ENCODE results near the gene TACC3.
"Not testable (repeated sequence)": the region's sequence is repeated elsewhere in the genome, so short reads cannot be mapped to it uniquely, and the experiment has no call there.

Gene TACC3

GRCh38 chr4:1721003-1721665 is at the start of gene TACC3, which contains the start of gene TMEM129:
TSS of gene TACC3 (plus strand) at chr4:1721521. CDS start at chr4:1723422, 1,901 bp downstream.
TSS of gene TMEM129 (minus strand) at chr4:1721323. CDS start at chr4:1720837, 486 bp downstream.
- DNase-seq = peak; percentile 79 to 91

GRCh38 chr4:1673671-1674070 is 47.6 kb upstream of the TACC3 start:
- DNase-seq = no peak

- no peak for DNase-seq
These were observed 46.6 kb upstream of the TACC3 start for GRCh38 chr4:1674682-1675081.

- DNase-seq = no peak
These were observed 46.1 kb upstream of the TACC3 start for GRCh38 chr4:1675136-1675801.

GRCh38 chr4:1675802-1676137 is 45.6 kb upstream of the TACC3 start:
- no peak for DNase-seq

- no peak for DNase-seq
These were observed 44.5 kb upstream of the TACC3 start for GRCh38 chr4:1676605-1677525.

- no peak for DNase-seq
These were observed 43.1 kb upstream of the TACC3 start for GRCh38 chr4:1678244-1678643.

GRCh38 chr4:1682860-1683259 is 38.5 kb upstream of the TACC3 start:
- DNase-seq = no peak

- DNase-seq = peak in 1 of 2 experiments; percentile 60
These were observed 38.0 kb upstream of the TACC3 start for GRCh38 chr4:1683261-1683735.

- peak; percentile 53 to 79 for DNase-seq
These were observed 37.4 kb upstream of the TACC3 start, which contains the start of gene FAM53A for GRCh38 chr4:1683736-1684505. TSS of gene FAM53A (minus strand) at chr4:1684313. CDS start at chr4:1668741, 15,572 bp downstream.

- no peak for DNase-seq
These were observed 36.7 kb upstream of the TACC3 start for GRCh38 chr4:1684506-1685234.

- no peak for DNase-seq
These were observed 35.8 kb upstream of the TACC3 start for GRCh38 chr4:1685235-1686150.

- no peak for DNase-seq
These were observed 34.8 kb upstream of the TACC3 start for GRCh38 chr4:1686440-1687036.

- DNase-seq = no peak
These were observed 30.6 kb upstream of the TACC3 start for GRCh38 chr4:1690698-1691097.

- no peak for DNase-seq
These were observed 29.5 kb upstream of the TACC3 start for GRCh38 chr4:1691737-1692373.

GRCh38 chr4:1693131-1693896 is 28.0 kb upstream of the TACC3 start:
- peak; percentile 34 to 74 for DNase-seq

GRCh38 chr4:1695913-1696312 is 25.4 kb upstream of the TACC3 start:
- no peak for DNase-seq

GRCh38 chr4:1701671-1702070 is 19.6 kb upstream of the TACC3 start:
- DNase-seq = not testable (repeated sequence)

GRCh38 chr4:1703867-1704266 is 17.5 kb upstream of the TACC3 start:
- DNase-seq = no peak

Measured in SW 1271 (cell line).